Measurements from ENCODE around the gene USP16.

USP16 gene

DNA sequence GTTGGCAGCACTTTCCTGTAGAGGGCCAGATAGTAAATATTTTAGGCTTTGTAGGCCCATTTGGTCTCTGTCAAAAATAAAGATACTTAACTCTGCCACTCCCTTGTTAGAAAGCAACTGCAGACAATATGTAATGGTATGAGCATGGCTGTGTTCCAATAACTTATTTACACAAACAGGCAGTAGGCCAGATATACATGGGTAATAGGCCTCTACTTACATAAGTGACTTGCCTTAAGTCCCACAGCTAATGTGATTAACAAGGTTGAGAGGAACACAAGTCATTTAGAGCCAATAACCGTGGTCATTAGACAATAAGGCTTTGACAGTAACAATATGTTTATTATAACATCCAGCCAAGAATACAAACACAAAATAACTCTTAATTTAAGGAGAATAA is 31.5 kb downstream of the USP16 start:
- Histone ChIP-seq H3K36me3 (ENCODE audit: control insufficient read depth, insufficient read depth, low read length) (peaks cover 13% of the 10 kb centered on the region), H4K5ac (ENCODE audit: low read length) (no peak overlapping the region), H3K18ac (ENCODE audit: low read length) (no peak overlapping the region), H3K79me1 (ENCODE audit: low read length) (no peaks in the 10 kb centered on the region), H2BK15ac (replicated peaks; ENCODE audit: low read depth) (no peak overlapping the region), H3K27ac (ENCODE audit: low read depth, low read length) (no peak overlapping the region), H3K4me3 (ENCODE audit: low read length) (no peak overlapping the region), H3K23ac (ENCODE audit: low read length) (no peak overlapping the region), H4K8ac (ENCODE audit: low read depth, low read length) (no peak overlapping the region), H2BK120ac (ENCODE audit: low read depth, low read length) (no peak overlapping the region), H3K9ac (ENCODE audit: low read length) (no peak overlapping the region), H3K56ac (ENCODE audit: low read length) (no peak overlapping the region), H3K4me1 (ENCODE audit: control insufficient read depth, low read depth, low read length) (no peaks in the 10 kb centered on the region), H2AK5ac (ENCODE audit: low read length) (no peak overlapping the region), H3K27me3 (ENCODE audit: insufficient read depth, low read length, poor library complexity) (no peaks in the 10 kb centered on the region), H2BK5ac (ENCODE audit: low read length) (no peak overlapping the region), H3K4me2 (ENCODE audit: low read length) (no peak overlapping the region), H3K4ac (ENCODE audit: low read depth, low read length) (no peak overlapping the region), H3K79me2 (ENCODE audit: control insufficient read depth, insufficient read depth, low read length) (no peaks in the 10 kb centered on the region)
- no CpG with 5 or more reads among the region's 1 CpG for WGBS (ENCODE audit: extremely low coverage, insufficient coverage, low lambda C conversion rate)
- no peak for DNase-seq

DNA sequence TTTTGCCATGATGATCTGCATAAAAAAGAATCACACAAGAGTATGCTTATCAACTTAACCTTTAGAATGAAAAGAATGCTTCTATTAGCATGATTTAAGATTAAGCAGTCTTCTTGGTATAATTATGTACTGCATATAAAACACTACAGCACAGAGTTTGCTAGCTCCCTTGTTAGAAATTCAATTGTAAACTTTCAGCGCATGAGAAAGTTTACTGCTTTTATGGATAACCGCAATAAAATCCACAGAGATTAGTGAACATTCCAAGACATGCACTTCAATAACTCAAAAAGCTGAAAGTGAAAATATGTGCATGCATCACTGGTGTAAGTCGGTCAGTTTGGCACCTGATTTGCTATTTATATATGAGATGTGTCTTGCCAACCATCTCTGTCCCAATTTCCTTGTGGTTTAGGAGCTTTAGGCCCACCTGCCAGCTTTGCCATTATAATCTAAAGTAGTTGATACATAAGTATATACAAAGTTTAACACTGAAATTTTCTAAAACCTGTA is 32.1 kb downstream of the USP16 start:
- Histone ChIP-seq H3K79me2 (ENCODE audit: control insufficient read depth, insufficient read depth, low read length) (no peaks in the 10 kb centered on the region), H3K27ac (ENCODE audit: low read depth, low read length) (no peak overlapping the region), H3K4me1 (ENCODE audit: control insufficient read depth, low read depth, low read length) (no peaks in the 10 kb centered on the region)

DNA sequence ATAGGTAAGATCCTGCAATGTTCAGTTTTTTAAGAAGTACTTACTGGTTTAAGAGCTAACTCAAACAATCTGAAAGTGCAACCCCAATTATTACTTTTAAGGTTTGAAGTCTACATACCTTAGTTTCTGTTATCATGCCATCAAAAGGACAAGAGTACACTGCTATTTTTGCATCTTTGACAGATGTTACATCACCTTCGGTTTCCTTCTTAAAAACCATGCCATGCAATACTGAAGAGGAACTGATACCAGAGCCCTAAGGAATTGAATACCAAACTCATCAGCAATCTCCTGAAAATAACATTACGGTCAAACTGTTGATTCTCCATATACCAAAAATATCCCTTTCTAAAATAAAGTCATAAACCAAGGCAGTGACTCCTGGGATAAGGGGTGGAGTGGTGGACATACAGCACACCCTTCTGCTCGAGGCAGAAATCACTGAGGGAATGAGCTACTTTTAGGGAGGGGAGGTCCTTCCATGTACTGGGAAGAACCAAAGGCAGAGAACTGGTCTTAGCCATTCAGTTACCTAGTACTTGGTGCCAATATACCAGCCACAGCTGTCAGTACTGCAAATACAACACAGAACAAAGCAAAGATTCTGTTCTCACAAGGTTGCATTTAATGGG is 40.5 kb downstream of the USP16 start:
- no peak overlapping the region for H3K23ac ChIP-seq (ENCODE audit: low read length)
- no peak overlapping the region for H3K4ac ChIP-seq (ENCODE audit: low read depth, low read length)
- no peak overlapping the region for H3K4me2 ChIP-seq (ENCODE audit: low read length)
- no peaks in the 10 kb centered on the region for H3K4me1 ChIP-seq (ENCODE audit: control insufficient read depth, low read depth, low read length)
- peaks cover 3% of the 10 kb centered on the region for H3K79me2 ChIP-seq (ENCODE audit: control insufficient read depth, insufficient read depth, low read length)
- H4K5ac ChIP-seq (ENCODE audit: low read length) = no peak overlapping the region
- H3K27ac ChIP-seq (ENCODE audit: low read depth, low read length) = no peak overlapping the region
- no peak overlapping the region for H3K4me3 ChIP-seq (ENCODE audit: low read length)
- no peak overlapping the region for H2AK5ac ChIP-seq (ENCODE audit: low read length)
- peaks cover 12% of the 10 kb centered on the region for H3K36me3 ChIP-seq (ENCODE audit: control insufficient read depth, insufficient read depth, low read length)
- no peak overlapping the region for H3K56ac ChIP-seq (ENCODE audit: low read length)
- no peak overlapping the region for H4K8ac ChIP-seq (ENCODE audit: low read depth, low read length)
- no peak for DNase-seq
- no peak overlapping the region for H2BK5ac ChIP-seq (ENCODE audit: low read length)
- H3K9ac ChIP-seq (ENCODE audit: low read length) = no peak overlapping the region
- no peaks in the 10 kb centered on the region for H3K27me3 ChIP-seq (ENCODE audit: insufficient read depth, low read length, poor library complexity)
- no peak overlapping the region for H2BK120ac ChIP-seq (ENCODE audit: low read depth, low read length)
- peaks cover 3% of the 10 kb centered on the region for H3K79me1 ChIP-seq (ENCODE audit: low read length)
- no peak overlapping the region for H3K18ac ChIP-seq (ENCODE audit: low read length)
- whole genome bisulfite sequencing (ENCODE audit: extremely low coverage, insufficient coverage, low lambda C conversion rate) = no CpG with 5 or more reads among the region's 3 CpGs
- no peak overlapping the region for H2BK15ac ChIP-seq (replicated peaks; ENCODE audit: low read depth)

More for the DNA sequence above, 32.1 kb downstream of the USP16 start:
- Histone ChIP-seq H3K36me3 (ENCODE audit: control insufficient read depth, insufficient read depth, low read length) (peaks cover 13% of the 10 kb centered on the region), H3K4ac (ENCODE audit: low read depth, low read length) (no peak overlapping the region), H2BK5ac (ENCODE audit: low read length) (no peak overlapping the region), H3K9ac (ENCODE audit: low read length) (no peak overlapping the region), H3K18ac (ENCODE audit: low read length) (no peak overlapping the region), H3K79me1 (ENCODE audit: low read length) (no peaks in the 10 kb centered on the region), H3K23ac (ENCODE audit: low read length) (no peak overlapping the region), H4K5ac (ENCODE audit: low read length) (no peak overlapping the region), H2BK120ac (ENCODE audit: low read depth, low read length) (no peak overlapping the region), H3K56ac (ENCODE audit: low read length) (no peak overlapping the region), H3K4me2 (ENCODE audit: low read length) (no peak overlapping the region), H3K27me3 (ENCODE audit: insufficient read depth, low read length, poor library complexity) (no peaks in the 10 kb centered on the region), H4K8ac (ENCODE audit: low read depth, low read length) (no peak overlapping the region), H2AK5ac (ENCODE audit: low read length) (no peak overlapping the region), H2BK15ac (replicated peaks; ENCODE audit: low read depth) (no peak overlapping the region), H3K4me3 (ENCODE audit: low read length) (no peak overlapping the region)
- DNase-seq = no peak
- WGBS (ENCODE audit: extremely low coverage, insufficient coverage, low lambda C conversion rate) = no CpG with 5 or more reads among the region's 3 CpGs

GRCh38 chr21:29072873-29073221 is 48.4 kb downstream of the USP16 start:
- H3K4ac ChIP-seq (ENCODE audit: low read depth, low read length) = no peak overlapping the region
- H3K79me1 ChIP-seq (ENCODE audit: low read length) = no peaks in the 10 kb centered on the region
- H3K18ac ChIP-seq (ENCODE audit: low read length) = peak overlapping the region; percentile 43
- no peak overlapping the region for H3K27ac ChIP-seq (ENCODE audit: low read depth, low read length)
- no peak overlapping the region for H2BK5ac ChIP-seq (ENCODE audit: low read length)
- H3K4me3 ChIP-seq (ENCODE audit: low read length) = peak overlapping the region; percentile 92
- DNase-seq = peak; percentile 59
- H3K4me2 ChIP-seq (ENCODE audit: low read length) = peak overlapping the region; percentile 76
- H3K27me3 ChIP-seq (ENCODE audit: insufficient read depth, low read length, poor library complexity) = no peaks in the 10 kb centered on the region
- no peak overlapping the region for H2BK120ac ChIP-seq (ENCODE audit: low read depth, low read length)
- no peak overlapping the region for H3K23ac ChIP-seq (ENCODE audit: low read length)
- H4K5ac ChIP-seq (ENCODE audit: low read length) = no peak overlapping the region
- peaks cover 35% of the 10 kb centered on the region for H3K79me2 ChIP-seq (ENCODE audit: control insufficient read depth, insufficient read depth, low read length)
- peak overlapping the region; percentile 98 for H3K9ac ChIP-seq (ENCODE audit: low read length)
- H3K36me3 ChIP-seq (ENCODE audit: control insufficient read depth, insufficient read depth, low read length) = no peaks in the 10 kb centered on the region
- no CpG with 5 or more reads among the region's 13 CpGs for WGBS (ENCODE audit: extremely low coverage, insufficient coverage, low lambda C conversion rate)
- H3K4me1 ChIP-seq (ENCODE audit: control insufficient read depth, low read depth, low read length) = no peaks in the 10 kb centered on the region
- H2AK5ac ChIP-seq (ENCODE audit: low read length) = peak overlapping the region; percentile 18
- no peak overlapping the region for H2BK15ac ChIP-seq (replicated peaks; ENCODE audit: low read depth)
- peak overlapping the region; percentile 99 for H3K56ac ChIP-seq (ENCODE audit: low read length)
- no peak overlapping the region for H4K8ac ChIP-seq (ENCODE audit: low read depth, low read length)

DNA sequence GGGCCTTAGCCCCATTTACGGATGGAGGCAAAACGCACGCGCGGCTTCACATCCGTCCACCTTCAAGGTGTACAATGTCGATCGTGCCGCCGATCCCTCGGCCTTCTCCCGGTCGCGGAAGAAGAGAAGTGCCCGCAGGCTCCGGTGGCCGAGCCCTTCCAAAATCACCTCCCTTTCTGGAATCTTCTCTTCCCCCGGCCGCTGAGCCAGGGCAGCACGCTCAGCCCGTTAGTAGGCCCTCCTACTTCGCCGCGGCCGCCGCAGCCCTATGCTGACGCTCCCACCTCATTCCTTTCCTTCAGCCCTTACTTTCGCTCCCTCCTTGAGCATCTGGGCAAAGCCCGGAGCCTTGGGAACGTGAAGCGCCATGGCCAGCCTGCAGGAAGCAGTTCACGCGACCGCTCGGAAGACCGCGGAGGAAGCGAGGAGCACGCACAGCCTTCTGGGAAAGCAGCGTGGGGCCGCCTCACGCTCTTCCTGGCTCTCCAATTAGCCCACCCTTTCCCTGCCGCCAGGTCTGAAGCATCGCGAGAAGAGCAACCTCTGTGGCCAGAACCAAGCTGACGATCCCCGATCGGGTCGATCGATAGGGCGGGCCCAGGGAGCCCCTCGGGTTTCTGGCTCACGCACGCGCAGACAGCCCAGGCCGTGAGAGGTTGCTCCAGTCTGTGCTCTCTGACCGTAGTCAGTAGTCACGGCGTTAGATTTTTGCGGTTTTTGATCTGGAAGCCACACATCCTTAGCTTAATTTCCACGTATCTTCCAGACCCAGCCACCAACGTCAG is 48.9 kb downstream of the USP16 start, which contains the start of gene CCT8:
CCT8 (minus strand) TSS at position 427 of the 785 bp plus-strand sequence; CDS start at position 369, 58 bp downstream.
- Histone ChIP-seq H3K4me1 (ENCODE audit: control insufficient read depth, low read depth, low read length) (no peaks in the 10 kb centered on the region), H2AK5ac (ENCODE audit: low read length) (peak within 1 kb of the TSS; percentile 18), H3K23ac (ENCODE audit: low read length) (no peak within 1 kb of the TSS), H3K27ac (ENCODE audit: low read depth, low read length) (peak within 1 kb of the TSS; percentile 42), H3K79me2 (ENCODE audit: control insufficient read depth, insufficient read depth, low read length) (peaks cover 35% of the 10 kb centered on the region), H3K18ac (ENCODE audit: low read length) (peak within 1 kb of the TSS; percentile 43), H3K36me3 (ENCODE audit: control insufficient read depth, insufficient read depth, low read length) (no peaks in the 10 kb centered on the region), H2BK120ac (ENCODE audit: low read depth, low read length) (no peak within 1 kb of the TSS), H3K79me1 (ENCODE audit: low read length) (no peaks in the 10 kb centered on the region), H3K9ac (ENCODE audit: low read length) (peak within 1 kb of the TSS; percentile 98), H3K4ac (ENCODE audit: low read depth, low read length) (no peak within 1 kb of the TSS), H3K4me3 (ENCODE audit: low read length) (peak within 1 kb of the TSS; percentile 92), H3K4me2 (ENCODE audit: low read length) (peak within 1 kb of the TSS; percentile 76), H4K8ac (ENCODE audit: low read depth, low read length) (no peak within 1 kb of the TSS), H2BK15ac (replicated peaks; ENCODE audit: low read depth) (no peak within 1 kb of the TSS), H3K27me3 (ENCODE audit: insufficient read depth, low read length, poor library complexity) (no peaks in the 10 kb centered on the region), H3K56ac (ENCODE audit: low read length) (peak within 1 kb of the TSS; percentile 99), H2BK5ac (ENCODE audit: low read length) (peak within 1 kb of the TSS; percentile 71), H4K5ac (ENCODE audit: low read length) (no peak within 1 kb of the TSS)
- no CpG with 5 or more reads among the region's 62 CpGs for WGBS (ENCODE audit: extremely low coverage, insufficient coverage, low lambda C conversion rate)
- DNase-seq = peak; percentile 100
